GM06990 (cell line): ENCODE results near the gene PATJ.

Experiments
- DNase-seq: peaks from one replicate; pipeline ENCODE4 v3.0.0-alpha.2; 2011; ENCODE audit not compliant: insufficient read length; ENCODE audit errors: extremely low read depth
- H3K27me3 ChIP-seq: replicated peaks from 2 replicates; pipeline ENCODE4 v1.6.0; 2011; ENCODE audit warnings: low read length; ENCODE audit not compliant: control insufficient read depth, insufficient read depth
- H3K36me3 ChIP-seq: 2 replicates; pipeline ENCODE4 v1.5.1; 2011; ENCODE audit warnings: low read length; ENCODE audit not compliant: control insufficient read depth, insufficient read depth
- H3K4me3 ChIP-seq: replicated peaks from 2 replicates; pipeline ENCODE4 v1.5.1; 2011; ENCODE audit warnings: low read depth, mild to moderate bottlenecking, control low read depth, low read length
- CTCF ChIP-seq: IDR thresholded peaks from 2 replicates; pipeline ENCODE4 v1.5.1; 2011; ENCODE audit warnings: low read length, control low read depth, mild to moderate bottlenecking, inconsistent platforms; ENCODE audit not compliant: insufficient read depth, poor library complexity, severe bottlenecking

The PATJ gene

DNA sequence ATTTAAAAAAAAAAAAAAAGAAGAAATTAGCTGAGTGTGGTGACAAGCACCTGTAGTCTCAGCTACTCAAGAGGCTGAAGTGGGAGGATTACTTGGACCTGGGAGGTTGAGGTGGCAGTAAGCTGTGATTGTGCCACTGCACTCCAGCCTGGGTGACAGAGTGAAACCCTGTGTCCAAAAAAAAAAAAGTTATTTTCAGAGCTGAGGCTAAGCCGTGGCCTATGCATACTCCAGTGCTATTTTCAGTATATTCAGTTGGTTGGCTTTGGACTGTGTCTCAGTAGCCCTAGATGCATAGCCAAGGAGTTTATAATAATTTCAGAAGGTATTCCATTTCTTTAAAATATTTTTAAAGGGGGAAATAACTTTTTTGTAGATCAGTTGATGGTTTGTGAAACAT lies 311.9 kb downstream of the PATJ start:
- TF ChIP-seq CTCF: no peak
- Histone ChIP-seq H3K4me3 (no peak overlapping the region), H3K36me3 (no peaks in the 10 kb centered on the region), H3K27me3 (no peaks in the 10 kb centered on the region)
- DNase-seq: no peak

DNA sequence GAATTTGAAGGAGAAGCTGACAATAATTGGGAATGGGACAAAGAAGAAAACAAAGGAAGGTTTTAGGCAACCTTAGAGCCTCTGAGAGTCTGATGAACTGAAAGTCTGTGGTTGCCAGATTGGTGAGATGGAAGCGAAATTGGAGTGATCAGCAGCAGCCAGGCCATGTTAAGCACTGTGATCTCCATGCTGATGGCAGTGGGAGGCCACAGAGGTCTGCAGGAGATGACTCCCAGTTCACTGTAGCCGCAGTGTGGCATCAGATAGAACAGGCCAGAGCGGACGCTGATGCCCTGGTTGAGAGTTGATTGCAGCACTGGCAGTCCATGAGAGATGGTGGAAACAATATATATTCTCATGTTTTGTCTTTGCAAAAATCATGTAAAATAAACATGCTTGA lies 314.9 kb downstream of the PATJ start:
- Histone ChIP-seq H3K36me3 (no peaks in the 10 kb centered on the region), H3K27me3 (no peaks in the 10 kb centered on the region), H3K4me3 (no peak overlapping the region)
- TF ChIP-seq CTCF: no peak
- no peak for DNase-seq

DNA sequence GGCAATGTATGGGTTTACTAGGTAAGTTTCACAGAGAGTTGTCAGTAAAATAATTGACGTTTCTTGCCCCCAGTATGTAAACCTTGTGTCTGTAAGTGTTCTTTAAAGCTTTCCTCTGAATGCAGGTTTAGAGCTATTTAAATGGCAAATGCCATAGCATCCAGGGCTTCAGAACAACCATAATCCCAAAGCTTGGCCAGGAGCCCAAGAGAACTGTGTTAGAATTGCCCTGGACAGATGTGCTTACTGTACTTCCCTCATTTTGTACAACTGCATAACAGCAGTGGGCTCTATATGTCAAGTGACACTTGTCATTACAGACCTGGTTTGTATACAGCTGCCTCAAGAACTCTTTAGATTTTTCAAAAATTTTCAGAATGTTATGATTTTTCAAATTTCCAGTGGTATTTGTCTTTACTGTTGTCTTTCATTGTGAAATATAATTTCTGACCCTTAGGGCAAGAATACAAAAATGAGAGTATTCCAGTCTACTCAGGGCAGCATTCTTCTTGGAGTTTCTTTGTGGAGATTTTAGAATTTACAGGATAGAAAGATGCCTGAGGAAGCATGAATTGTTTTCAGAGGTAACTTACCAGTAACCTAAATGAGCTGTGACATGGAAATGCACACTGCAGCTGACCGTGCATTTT lies 315.5 kb downstream of the PATJ start:
- no peaks in the 10 kb centered on the region for H3K27me3 ChIP-seq
- TF ChIP-seq CTCF: no peak
- no peaks in the 10 kb centered on the region for H3K36me3 ChIP-seq
- DNase-seq: no peak
- no peak overlapping the region for H3K4me3 ChIP-seq

GRCh38 chr1:62058956-62059355 lies 316.7 kb downstream of the PATJ start:
- Histone ChIP-seq H3K4me3 (no peak overlapping the region), H3K36me3 (no peaks in the 10 kb centered on the region), H3K27me3 (no peaks in the 10 kb centered on the region)
- no peak for TF ChIP-seq CTCF
- no peak for DNase-seq

GRCh38 chr1:62062087-62062486 lies 319.8 kb downstream of the PATJ start:
- no peak for TF ChIP-seq CTCF
- Histone ChIP-seq H3K4me3 (no peak overlapping the region), H3K27me3 (no peaks in the 10 kb centered on the region), H3K36me3 (no peaks in the 10 kb centered on the region)
- DNase-seq: no peak
